ENCODE measurements around the gene LHFPL3.

The LHFPL3 gene

DNA sequence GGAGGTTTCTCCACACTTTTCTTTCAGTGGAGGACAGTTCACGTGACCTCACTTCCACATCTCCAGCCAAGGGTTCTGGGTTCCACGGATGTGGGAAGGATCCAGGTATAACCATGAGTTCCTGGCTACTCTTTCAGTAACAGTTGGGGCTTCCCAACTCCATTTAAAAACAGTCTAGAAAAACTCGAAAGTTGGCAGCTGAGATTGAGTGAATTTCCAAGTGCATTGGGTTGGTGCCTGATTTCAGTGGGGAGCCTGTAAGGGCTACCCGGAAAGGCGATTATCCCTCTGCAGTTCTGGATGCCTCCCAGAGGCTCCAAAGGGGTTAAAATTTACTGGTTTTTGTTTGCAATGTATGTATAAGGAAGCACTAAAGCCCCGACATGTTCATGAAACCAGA lies 24.3 kb downstream of the LHFPL3 start:
- TF ChIP-seq, protein P1, sequence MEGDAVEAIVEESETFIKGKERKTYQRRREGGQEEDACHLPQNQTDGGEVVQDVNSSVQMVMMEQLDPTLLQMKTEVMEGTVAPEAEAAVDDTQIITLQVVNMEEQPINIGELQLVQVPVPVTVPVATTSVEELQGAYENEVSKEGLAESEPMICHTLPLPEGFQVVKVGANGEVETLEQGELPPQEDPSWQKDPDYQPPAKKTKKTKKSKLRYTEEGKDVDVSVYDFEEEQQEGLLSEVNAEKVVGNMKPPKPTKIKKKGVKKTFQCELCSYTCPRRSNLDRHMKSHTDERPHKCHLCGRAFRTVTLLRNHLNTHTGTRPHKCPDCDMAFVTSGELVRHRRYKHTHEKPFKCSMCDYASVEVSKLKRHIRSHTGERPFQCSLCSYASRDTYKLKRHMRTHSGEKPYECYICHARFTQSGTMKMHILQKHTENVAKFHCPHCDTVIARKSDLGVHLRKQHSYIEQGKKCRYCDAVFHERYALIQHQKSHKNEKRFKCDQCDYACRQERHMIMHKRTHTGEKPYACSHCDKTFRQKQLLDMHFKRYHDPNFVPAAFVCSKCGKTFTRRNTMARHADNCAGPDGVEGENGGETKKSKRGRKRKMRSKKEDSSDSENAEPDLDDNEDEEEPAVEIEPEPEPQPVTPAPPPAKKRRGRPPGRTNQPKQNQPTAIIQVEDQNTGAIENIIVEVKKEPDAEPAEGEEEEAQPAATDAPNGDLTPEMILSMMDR (conservative IDR thresholded peaks at IDR 0.05), result no peak

GRCh38 chr7:104357166-104357565 lies 28.8 kb downstream of the LHFPL3 start:
- TF ChIP-seq, protein P1 (conservative IDR thresholded peaks at IDR 0.05), result no peak

More for the DNA sequence above, 24.3 kb downstream of the LHFPL3 start:
- no peak overlapping the region for H3K27ac ChIP-seq

DNA sequence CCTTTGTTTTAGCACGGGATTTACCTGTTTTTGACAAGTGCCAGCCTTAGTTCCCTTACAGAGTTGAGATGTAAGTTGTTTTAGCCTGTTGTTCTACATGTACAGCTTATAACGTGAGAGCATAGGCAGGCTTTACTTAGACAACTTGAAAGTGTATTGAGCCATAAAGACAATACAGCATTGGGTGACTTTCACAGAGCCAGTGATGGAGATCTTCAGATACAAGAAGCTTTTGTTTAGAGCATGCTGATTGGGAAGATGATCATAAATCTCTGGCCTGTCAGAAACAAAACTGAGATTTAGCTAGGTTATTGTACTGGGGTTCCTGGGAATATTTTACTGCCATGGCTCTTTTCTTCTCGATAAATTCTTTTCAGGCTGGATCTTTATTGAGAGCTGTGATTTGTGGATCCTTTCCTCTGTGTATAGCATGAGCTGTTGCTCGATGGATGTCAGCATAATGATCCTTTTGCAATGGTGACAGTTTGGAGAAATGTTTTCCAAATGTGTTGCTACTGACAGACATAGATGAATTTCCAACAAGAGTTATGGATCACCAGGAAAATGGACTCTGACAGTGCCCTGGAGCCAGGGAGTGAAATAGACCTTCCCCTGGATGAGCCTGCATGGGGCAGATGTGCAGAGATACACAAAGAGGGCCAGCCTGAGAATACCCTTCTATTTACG lies 30.2 kb downstream of the LHFPL3 start:
- H3K27ac ChIP-seq, result no peak overlapping the region

More at GRCh38 chr7:104357166-104357565, 28.8 kb downstream of the LHFPL3 start:
- H3K27ac ChIP-seq, result no peak overlapping the region

DNA sequence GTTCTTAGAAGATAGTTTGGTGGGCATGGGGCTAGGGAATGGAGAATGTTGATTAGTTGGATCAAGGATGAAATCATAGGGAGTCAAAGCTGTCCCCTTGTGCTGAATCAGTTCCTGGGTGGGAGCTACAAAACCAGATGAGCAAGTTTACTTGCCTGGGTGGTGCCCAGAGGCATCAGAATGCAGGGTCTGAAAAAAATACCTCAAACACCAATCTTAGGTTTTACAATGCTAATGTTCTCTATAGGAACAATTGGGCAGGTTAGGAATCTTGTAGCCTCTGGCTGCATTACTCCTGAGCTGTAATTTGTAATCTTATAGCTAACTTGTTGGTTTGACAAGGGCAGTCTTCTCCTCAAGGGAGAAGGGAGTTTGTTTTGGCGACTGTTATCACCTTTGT lies 34.4 kb downstream of the LHFPL3 start:
- no peak overlapping the region for H3K27ac ChIP-seq
- TF ChIP-seq, protein P1 (conservative IDR thresholded peaks at IDR 0.05), result no peak

More for the DNA sequence above, 30.2 kb downstream of the LHFPL3 start:
- TF ChIP-seq, protein P1 (conservative IDR thresholded peaks at IDR 0.05), result no peak

- H3K27ac ChIP-seq, result no peak overlapping the region
Measured at GRCh38 chr7:104363355-104363754, 35.0 kb downstream of the LHFPL3 start.

DNA sequence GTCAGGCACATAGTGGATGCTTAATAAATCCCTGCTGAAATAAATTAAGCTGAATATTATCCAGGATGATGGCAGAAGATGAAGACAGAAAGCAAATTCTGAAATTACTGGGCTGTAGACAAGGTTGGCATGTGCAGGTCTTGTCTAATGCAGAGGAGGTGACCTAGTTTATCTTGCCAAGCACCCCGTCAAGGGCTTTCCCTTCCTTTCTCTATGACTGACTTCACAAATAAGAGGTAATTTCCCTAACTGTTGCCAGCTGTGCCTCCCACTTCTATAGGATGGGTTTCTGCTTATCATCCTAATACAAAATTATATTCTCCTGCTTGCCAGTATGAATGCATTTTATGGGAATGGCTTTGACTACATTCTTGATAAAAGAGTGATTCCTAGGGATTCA lies 38.0 kb downstream of the LHFPL3 start:
- TF ChIP-seq, protein P1 (conservative IDR thresholded peaks at IDR 0.05), result no peak
- H3K27ac ChIP-seq, result no peak overlapping the region

More at GRCh38 chr7:104363355-104363754, 35.0 kb downstream of the LHFPL3 start:
- TF ChIP-seq, protein P1 (conservative IDR thresholded peaks at IDR 0.05), result no peak

- TF ChIP-seq, protein P1 (conservative IDR thresholded peaks at IDR 0.05), result no peak
- H3K27ac ChIP-seq, result no peak overlapping the region
Measured at GRCh38 chr7:104367926-104368325, 39.5 kb downstream of the LHFPL3 start.

Data from VCaP (cell line).